HepG2 (cell line): ENCODE results near the gene RPL41. TPM values are rescaled to one million over a fixed set of nuclear protein-coding genes. Genes with fewer than 3 reads are reported as not detected.
A peak's percentile ranks its signal among the peaks of the same experiment; 100 is the strongest.

Source experiments
- AGO1 ChIP-seq: fragments of 200-400 bp; formaldehyde crosslinking; IDR thresholded peaks from 2 replicates; pipeline ENCODE4 v1.6.1; 2017; ENCODE audit warnings: mild to moderate bottlenecking, low read depth, low read length, moderate library complexity; ENCODE audit not compliant: poor library complexity, severe bottlenecking
- ATF3 ChIP-seq: sonication (generic); formaldehyde crosslinking; IDR thresholded peaks from 2 replicates; pipeline ENCODE4 v1.4.0; 2020; ENCODE audit warnings: missing genetic modification reagents
- DMAP1 ChIP-seq: IDR thresholded peaks from 2 replicates; pipeline ENCODE4 v1.6.1; 2016
- DRAP1 ChIP-seq: IDR thresholded peaks from 2 replicates; pipeline ENCODE4 v1.6.1; 2016; ENCODE audit warnings: missing genetic modification reagents, missing compliant biosample characterization
- EEA1 ChIP-seq: sonication (generic); formaldehyde crosslinking; IDR thresholded peaks from 2 replicates; pipeline ENCODE4 v1.5.1; 2020; ENCODE audit warnings: mild to moderate bottlenecking, missing genetic modification reagents, borderline replicate concordance
- FLYWCH1 ChIP-seq: sonication (generic); formaldehyde crosslinking; IDR thresholded peaks from 2 replicates; pipeline ENCODE4 v1.8.1; 2023; ENCODE audit warnings: mild to moderate bottlenecking, missing genetic modification reagents
- GMEB1 ChIP-seq: sonication (generic); formaldehyde crosslinking; IDR thresholded peaks from 2 replicates; pipeline ENCODE4 v1.5.1; 2020; ENCODE audit warnings: missing genetic modification reagents, mild to moderate bottlenecking, borderline replicate concordance
- HDAC1 ChIP-seq: sonication (generic); formaldehyde crosslinking; IDR thresholded peaks from 2 replicates; pipeline ENCODE4 v1.5.1; 2020; ENCODE audit warnings: mild to moderate bottlenecking, missing genetic modification reagents
- LRRFIP1 ChIP-seq: sonication (generic); formaldehyde crosslinking; conservative IDR thresholded peaks from 2 replicates; pipeline ENCODE4 v1.4.0; 2020; ENCODE audit warnings: missing genetic modification reagents
- RNF219 ChIP-seq: sonication (generic); formaldehyde crosslinking; IDR thresholded peaks from 2 replicates; pipeline ENCODE4 v1.5.0; 2020; ENCODE audit warnings: mild to moderate bottlenecking, missing genetic modification reagents
- SAP130 ChIP-seq: IDR thresholded peaks from 2 replicates; pipeline ENCODE4 v1.6.1; 2016; ENCODE audit warnings: low read depth
- TFDP1 ChIP-seq: IDR thresholded peaks from 2 replicates; pipeline ENCODE4 v1.6.1; 2016; ENCODE audit warnings: missing compliant biosample characterization, missing genetic modification reagents, borderline replicate concordance
- THAP11 ChIP-seq: IDR thresholded peaks from 2 replicates; pipeline ENCODE4 v1.6.1; 2016; ENCODE audit warnings: missing biosample characterization, missing genetic modification reagents
- ZNF234 ChIP-seq: sonication (generic); formaldehyde crosslinking; conservative IDR thresholded peaks from 2 replicates; pipeline ENCODE4 v1.5.1; 2020; ENCODE audit warnings: mild to moderate bottlenecking, missing genetic modification reagents
- ZNF256 ChIP-seq: sonication (generic); formaldehyde crosslinking; conservative IDR thresholded peaks from 2 replicates; pipeline ENCODE4 v1.4.0; 2020; ENCODE audit warnings: missing genetic modification reagents
- ZNF430 ChIP-seq: sonication (generic); formaldehyde crosslinking; IDR thresholded peaks from 2 replicates; pipeline ENCODE4 v1.9.0; 2021; ENCODE audit warnings: mild to moderate bottlenecking, missing genetic modification reagents
- ZNF451 ChIP-seq: sonication (generic); formaldehyde crosslinking; IDR thresholded peaks from 2 replicates; pipeline ENCODE4 v1.5.0; 2020; ENCODE audit warnings: mild to moderate bottlenecking, missing genetic modification reagents
- ZNF740 ChIP-seq: sonication (generic); formaldehyde crosslinking; IDR thresholded peaks from 2 replicates; pipeline ENCODE4 v1.4.0; 2020; ENCODE audit warnings: missing genetic modification reagents
- ZNF746 ChIP-seq: sonication (generic); formaldehyde crosslinking; IDR thresholded peaks from 2 replicates; pipeline ENCODE4 v1.8.0; 2022; ENCODE audit warnings: mild to moderate bottlenecking, missing genetic modification reagents
- ZNF850 ChIP-seq: sonication (generic); formaldehyde crosslinking; conservative IDR thresholded peaks from 2 replicates; pipeline ENCODE4 v1.9.0; 2021; ENCODE audit warnings: mild to moderate bottlenecking, missing genetic modification reagents
- polyA plus RNA-seq, 8 experiments: library from polyadenylated mRNA; depleted of rRNA in 3 of 8; stranded (reverse) in 7 of 8; unstranded in 1 of 8; fragments of >200 nt; fragmentation: Illumina TruSeq in 4 of 8; extraction: Trizol in 4 of 8; gene quantifications; 2 replicates each; pipeline versions ENCODE4 v1.2.1 to v1.2.3, GENCODE V29; 2011 to 2016; ENCODE audit warnings: low read depth in 4 of 8, missing spikeins in 1 of 8, mixed read lengths in 1 of 8; ENCODE audit not compliant: insufficient read depth in 1 of 8
- total RNA-seq, 5 experiments: library from RNA; depleted of rRNA; stranded (reverse); fragments of >200 nt; fragmentation: Illumina TruSeq; extraction: Trizol; gene quantifications; 2 replicates each; pipeline ENCODE4 v1.2.3, GENCODE V29; 2016; ENCODE audit warnings: low read depth in 1 of 5

Gene RPL41
- total and polyA plus RNA-seq, 2 of the 13 experiments (the other 11 are each of a cell fraction or from before 2014, with no cell fraction given) = 4,012 to 7,670 TPM

- TF ChIP-seq DRAP1 (CRISPR knock-in tag) (peak; percentile 93), ZNF850 (no peak), THAP11 (CRISPR knock-in tag) (peak; percentile 64; the same call in 1 of the 2 replicates), ZNF234 (CRISPR knock-in tag) (no peak), GMEB1 (CRISPR knock-in tag) (no peak; the same call in 1 of the 2 replicates), RNF219 (no peak), FLYWCH1 (CRISPR knock-in tag) (no peak), ATF3 (peak; percentile 72), LRRFIP1 (CRISPR knock-in tag) (no peak), SAP130 (CRISPR knock-in tag) (peak; percentile 90), AGO1 (peak; percentile 69), TFDP1 (CRISPR knock-in tag) (peak; percentile 73; the same call in 1 of the 2 replicates), ZNF740 (CRISPR knock-in tag) (0 out of 2 replicates have a peak, but pooled peaks have one; percentile 25), ZNF451 (peak; percentile 67; the same call in 1 of the 2 replicates), ZNF256 (CRISPR knock-in tag) (peak; percentile 64; the same call in 1 of the 2 replicates), EEA1 (CRISPR knock-in tag) (0 out of 2 replicates have a peak, but pooled peaks have one; percentile 27), ZNF746 (CRISPR knock-in tag) (peak; percentile 68; the same call in 1 of the 2 replicates), HDAC1 (CRISPR knock-in tag) (peak; percentile 88), DMAP1 (CRISPR knock-in tag) (peak; percentile 52), ZNF430 (CRISPR knock-in tag) (0 out of 2 replicates have a peak, but pooled peaks have one; percentile 51)
Measured at GRCh38 chr12:56127888-56128669, 11.6 kb downstream of the RPL41 start, which contains the start of gene ESYT1 (continued).
